Mesendoderm (in vitro differentiated cells): Measurements from ENCODE around the gene RAB30.

Source experiments
- DNase-seq: peaks from one replicate; pipeline ENCODE4 v3.0.0; 2013
- H2AK5ac ChIP-seq: 2 replicates; pipeline ENCODE4 v1.6.1; 2013; ENCODE audit warnings: low read length, inconsistent platforms
- H2BK120ac ChIP-seq: 2 replicates; pipeline ENCODE4 v1.6.1; 2013; ENCODE audit warnings: low read depth, mild to moderate bottlenecking, low read length, moderate library complexity, mixed read lengths
- H2BK15ac ChIP-seq: replicated peaks from 2 replicates; pipeline ENCODE4 v1.6.1; 2013; ENCODE audit warnings: low read depth, mild to moderate bottlenecking, moderate library complexity
- H2BK5ac ChIP-seq: 2 replicates; pipeline ENCODE4 v1.6.1; 2013; ENCODE audit warnings: low read length, inconsistent platforms
- H3K18ac ChIP-seq: 2 replicates; pipeline ENCODE4 v1.6.1; 2013; ENCODE audit warnings: mild to moderate bottlenecking, low read length, mixed read lengths
- H3K23ac ChIP-seq: one replicate; pipeline ENCODE4 v1.6.1; 2013; ENCODE audit warnings: low read length
- H3K27ac ChIP-seq: 2 replicates; pipeline ENCODE4 v1.5.1; 2013; ENCODE audit warnings: low read depth, mild to moderate bottlenecking, inconsistent platforms, low read length, moderate library complexity
- H3K27me3 ChIP-seq: 2 replicates; pipeline ENCODE4 v1.6.1; 2013; ENCODE audit warnings: low read length, control low read depth, mild to moderate bottlenecking, inconsistent platforms; ENCODE audit not compliant: insufficient read depth, poor library complexity
- H3K36me3 ChIP-seq: 2 replicates; pipeline ENCODE4 v1.6.1; 2013; ENCODE audit warnings: low read length, inconsistent platforms; ENCODE audit not compliant: control insufficient read depth, insufficient read depth
- H3K4ac ChIP-seq: one replicate; pipeline ENCODE4 v1.6.1; 2013; ENCODE audit warnings: low read depth, mild to moderate bottlenecking, low read length, moderate library complexity
- H3K4me1 ChIP-seq: 2 replicates; pipeline ENCODE4 v1.6.1; 2013; ENCODE audit warnings: low read depth, low read length, inconsistent platforms; ENCODE audit not compliant: control insufficient read depth
- H3K4me2 ChIP-seq: 2 replicates; pipeline ENCODE4 v1.6.1; 2013; ENCODE audit warnings: low read length
- H3K4me3 ChIP-seq: 2 replicates; pipeline ENCODE4 v1.5.1; 2013; ENCODE audit warnings: mild to moderate bottlenecking, low read length
- H3K56ac ChIP-seq: one replicate; pipeline ENCODE4 v1.6.1; 2013; ENCODE audit warnings: low read length
- H3K79me1 ChIP-seq: 2 replicates; pipeline ENCODE4 v1.6.1; 2013; ENCODE audit warnings: low read length, inconsistent platforms
- H3K79me2 ChIP-seq: 2 replicates; pipeline ENCODE4 v1.6.1; 2013; ENCODE audit warnings: mild to moderate bottlenecking, low read length; ENCODE audit not compliant: control insufficient read depth, insufficient read depth
- H3K9ac ChIP-seq: 2 replicates; pipeline ENCODE4 v1.6.1; 2013; ENCODE audit warnings: low read length, inconsistent platforms
- H4K5ac ChIP-seq: one replicate; pipeline ENCODE4 v1.6.1; 2013; ENCODE audit warnings: low read length
- H4K8ac ChIP-seq: one replicate; pipeline ENCODE4 v1.6.1; 2013; ENCODE audit warnings: low read depth, mild to moderate bottlenecking, control low read depth, low read length, moderate library complexity
- WGBS: extraction: QIAGEN DNeasy Blood & Tissue Kit; methylation state at CpG from one replicate; pipeline ENCODE4 v1.1.7; 2013; ENCODE audit warnings: low lambda C conversion rate, missing lambda C conversion rate; ENCODE audit not compliant: insufficient coverage; ENCODE audit errors: extremely low coverage; 5-methylcytosine and 5-hydroxymethylcytosine counted together

The RAB30 gene

GRCh38 chr11:83004746-83005556, 66.7 kb downstream of the RAB30 start:
- Histone ChIP-seq H3K4me3 (no peak overlapping the region), H3K23ac (no peak overlapping the region), H4K8ac (no peak overlapping the region), H3K18ac (no peak overlapping the region), H2BK5ac (no peak overlapping the region), H3K4me1 (no peaks in the 10 kb centered on the region), H3K4ac (no peak overlapping the region), H3K27me3 (no peaks in the 10 kb centered on the region), H4K5ac (no peak overlapping the region), H3K56ac (no peak overlapping the region), H2AK5ac (no peak overlapping the region), H3K79me2 (no peaks in the 10 kb centered on the region), H3K9ac (no peak overlapping the region), H3K36me3 (no peaks in the 10 kb centered on the region), H2BK120ac (no peak overlapping the region), H3K27ac (no peak overlapping the region), H3K79me1 (no peaks in the 10 kb centered on the region), H2BK15ac (no peak overlapping the region), H3K4me2 (no peak overlapping the region)
- no peak for DNase-seq
- no CpG with 5 or more reads among the region's 2 CpGs for WGBS

GRCh38 chr11:83002522-83002921, 69.2 kb downstream of the RAB30 start:
- Histone ChIP-seq H3K79me1 (no peaks in the 10 kb centered on the region), H3K4me3 (no peak overlapping the region), H3K27me3 (no peaks in the 10 kb centered on the region), H2AK5ac (no peak overlapping the region), H3K18ac (no peak overlapping the region), H3K9ac (no peak overlapping the region), H4K5ac (no peak overlapping the region), H3K4me1 (peaks cover 3% of the 10 kb centered on the region), H3K4ac (no peak overlapping the region), H4K8ac (no peak overlapping the region), H3K4me2 (no peak overlapping the region), H2BK120ac (no peak overlapping the region), H3K36me3 (no peaks in the 10 kb centered on the region), H3K27ac (no peak overlapping the region), H3K56ac (no peak overlapping the region), H2BK5ac (no peak overlapping the region), H3K79me2 (no peaks in the 10 kb centered on the region), H2BK15ac (no peak overlapping the region), H3K23ac (no peak overlapping the region)
- DNase-seq = no peak
- WGBS = no CpG with 5 or more reads among the region's 3 CpGs

GRCh38 chr11:83002053-83002452, 69.6 kb downstream of the RAB30 start:
- Histone ChIP-seq H2BK15ac (no peak overlapping the region), H3K56ac (no peak overlapping the region), H3K4me3 (no peak overlapping the region), H3K4me2 (no peak overlapping the region), H3K4me1 (peaks cover 3% of the 10 kb centered on the region), H2AK5ac (no peak overlapping the region), H3K36me3 (no peaks in the 10 kb centered on the region), H4K8ac (no peak overlapping the region), H3K9ac (no peak overlapping the region), H3K4ac (no peak overlapping the region), H3K23ac (peak overlapping the region; percentile 76), H3K18ac (no peak overlapping the region), H3K79me2 (no peaks in the 10 kb centered on the region), H4K5ac (no peak overlapping the region), H2BK5ac (no peak overlapping the region), H3K27me3 (no peaks in the 10 kb centered on the region), H3K79me1 (no peaks in the 10 kb centered on the region), H2BK120ac (no peak overlapping the region), H3K27ac (no peak overlapping the region)
- no CpG with 5 or more reads among the region's 3 CpGs for WGBS
- peak; percentile 27 for DNase-seq

- H3K27ac ChIP-seq = no peak overlapping the region
- no peak overlapping the region for H2BK5ac ChIP-seq
- H4K5ac ChIP-seq = no peak overlapping the region
- no peak overlapping the region for H3K9ac ChIP-seq
- H3K23ac ChIP-seq = no peak overlapping the region
- H3K4me2 ChIP-seq = no peak overlapping the region
- no peak overlapping the region for H2BK15ac ChIP-seq
- H3K27me3 ChIP-seq = no peaks in the 10 kb centered on the region
- H3K56ac ChIP-seq = no peak overlapping the region
- no peak overlapping the region for H3K4ac ChIP-seq
- H2BK120ac ChIP-seq = no peak overlapping the region
- no peak overlapping the region for H2AK5ac ChIP-seq
- peaks cover 3% of the 10 kb centered on the region for H3K4me1 ChIP-seq
- H3K79me1 ChIP-seq = no peaks in the 10 kb centered on the region
- no peak overlapping the region for H3K18ac ChIP-seq
- no peaks in the 10 kb centered on the region for H3K79me2 ChIP-seq
- H3K36me3 ChIP-seq = no peaks in the 10 kb centered on the region
- DNase-seq = no peak
- WGBS = no CpG with 5 or more reads among the region's 6 CpGs
- H4K8ac ChIP-seq = no peak overlapping the region
- H3K4me3 ChIP-seq = no peak overlapping the region
These were observed 71.3 kb downstream of the RAB30 start for GRCh38 chr11:83000381-83000780.

GRCh38 chr11:82999232-82999631, 72.5 kb downstream of the RAB30 start:
- Histone ChIP-seq H2AK5ac (no peak overlapping the region), H3K27me3 (no peaks in the 10 kb centered on the region), H3K4me3 (no peak overlapping the region), H3K79me1 (no peaks in the 10 kb centered on the region), H3K4me1 (peaks cover 3% of the 10 kb centered on the region), H3K9ac (no peak overlapping the region), H3K23ac (no peak overlapping the region), H4K5ac (no peak overlapping the region), H2BK15ac (no peak overlapping the region), H2BK120ac (no peak overlapping the region), H3K36me3 (no peaks in the 10 kb centered on the region), H3K79me2 (no peaks in the 10 kb centered on the region), H3K56ac (no peak overlapping the region), H2BK5ac (no peak overlapping the region), H3K18ac (no peak overlapping the region), H3K4ac (no peak overlapping the region), H3K4me2 (no peak overlapping the region), H4K8ac (no peak overlapping the region), H3K27ac (no peak overlapping the region)
- DNase-seq = no peak

- H3K4me1 ChIP-seq = peaks cover 3% of the 10 kb centered on the region
- no peaks in the 10 kb centered on the region for H3K27me3 ChIP-seq
- H3K18ac ChIP-seq = no peak overlapping the region
- no peak overlapping the region for H2BK15ac ChIP-seq
- H3K56ac ChIP-seq = no peak overlapping the region
- H3K4me3 ChIP-seq = no peak overlapping the region
- WGBS = no CpG with 5 or more reads among the region's 2 CpGs
- peak; percentile 33 for DNase-seq
- H3K36me3 ChIP-seq = no peaks in the 10 kb centered on the region
- no peak overlapping the region for H2BK120ac ChIP-seq
- no peaks in the 10 kb centered on the region for H3K79me1 ChIP-seq
- H2BK5ac ChIP-seq = no peak overlapping the region
- no peak overlapping the region for H3K27ac ChIP-seq
- H3K9ac ChIP-seq = no peak overlapping the region
- no peak overlapping the region for H3K4ac ChIP-seq
- H3K4me2 ChIP-seq = no peak overlapping the region
- H2AK5ac ChIP-seq = no peak overlapping the region
- no peaks in the 10 kb centered on the region for H3K79me2 ChIP-seq
- no peak overlapping the region for H4K5ac ChIP-seq
- H3K23ac ChIP-seq = no peak overlapping the region
- no peak overlapping the region for H4K8ac ChIP-seq
These were observed 73.0 kb downstream of the RAB30 start for GRCh38 chr11:82998697-82999096.
